ENCODE data around the gene ENTPD1. TPM values are rescaled to one million over a fixed set of nuclear protein-coding genes. Genes with fewer than 3 reads are reported as not detected.

The ENTPD1 gene
- total RNA-seq, 1 donor from 2014 or later: 1.0 TPM

DNA sequence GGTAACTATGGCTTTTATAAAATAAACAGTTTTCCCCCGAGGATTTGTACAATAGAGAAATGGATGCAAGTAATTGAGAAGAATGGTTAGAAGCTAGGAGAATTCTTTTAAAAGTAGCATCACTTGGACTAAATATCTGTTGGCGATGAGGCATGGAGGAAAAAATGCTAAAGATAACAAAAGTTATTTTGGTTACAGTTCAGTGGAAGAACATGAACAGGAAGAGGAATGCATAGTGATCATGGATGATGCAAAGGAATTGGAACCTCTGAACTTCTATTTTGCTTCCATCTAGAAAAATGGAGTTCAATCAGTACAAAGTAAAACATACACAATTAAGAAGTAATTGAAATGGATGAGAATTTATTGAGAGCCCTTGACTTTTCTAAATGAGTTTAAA, 32.9 kb downstream of the ENTPD1 start:
- H3K36me3 Mint-ChIP-seq: no peaks in the 10 kb centered on the region
- no peak for DNase-seq (ENCODE audit: extremely low spot score, unreplicated experiment)
- H3K4me3 Mint-ChIP-seq: no peak overlapping the region
- H3K9me3 Mint-ChIP-seq: no peaks in the 10 kb centered on the region
- no peak overlapping the region for H3K27ac Mint-ChIP-seq
- peaks cover 6% of the 10 kb centered on the region for H3K27me3 Mint-ChIP-seq
- H3K4me1 Mint-ChIP-seq (ENCODE audit: unreplicated experiment): no peaks in the 10 kb centered on the region
- TF ChIP-seq, protein P1, sequence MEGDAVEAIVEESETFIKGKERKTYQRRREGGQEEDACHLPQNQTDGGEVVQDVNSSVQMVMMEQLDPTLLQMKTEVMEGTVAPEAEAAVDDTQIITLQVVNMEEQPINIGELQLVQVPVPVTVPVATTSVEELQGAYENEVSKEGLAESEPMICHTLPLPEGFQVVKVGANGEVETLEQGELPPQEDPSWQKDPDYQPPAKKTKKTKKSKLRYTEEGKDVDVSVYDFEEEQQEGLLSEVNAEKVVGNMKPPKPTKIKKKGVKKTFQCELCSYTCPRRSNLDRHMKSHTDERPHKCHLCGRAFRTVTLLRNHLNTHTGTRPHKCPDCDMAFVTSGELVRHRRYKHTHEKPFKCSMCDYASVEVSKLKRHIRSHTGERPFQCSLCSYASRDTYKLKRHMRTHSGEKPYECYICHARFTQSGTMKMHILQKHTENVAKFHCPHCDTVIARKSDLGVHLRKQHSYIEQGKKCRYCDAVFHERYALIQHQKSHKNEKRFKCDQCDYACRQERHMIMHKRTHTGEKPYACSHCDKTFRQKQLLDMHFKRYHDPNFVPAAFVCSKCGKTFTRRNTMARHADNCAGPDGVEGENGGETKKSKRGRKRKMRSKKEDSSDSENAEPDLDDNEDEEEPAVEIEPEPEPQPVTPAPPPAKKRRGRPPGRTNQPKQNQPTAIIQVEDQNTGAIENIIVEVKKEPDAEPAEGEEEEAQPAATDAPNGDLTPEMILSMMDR (conservative IDR thresholded peaks at IDR 0.05): no peak

DNA sequence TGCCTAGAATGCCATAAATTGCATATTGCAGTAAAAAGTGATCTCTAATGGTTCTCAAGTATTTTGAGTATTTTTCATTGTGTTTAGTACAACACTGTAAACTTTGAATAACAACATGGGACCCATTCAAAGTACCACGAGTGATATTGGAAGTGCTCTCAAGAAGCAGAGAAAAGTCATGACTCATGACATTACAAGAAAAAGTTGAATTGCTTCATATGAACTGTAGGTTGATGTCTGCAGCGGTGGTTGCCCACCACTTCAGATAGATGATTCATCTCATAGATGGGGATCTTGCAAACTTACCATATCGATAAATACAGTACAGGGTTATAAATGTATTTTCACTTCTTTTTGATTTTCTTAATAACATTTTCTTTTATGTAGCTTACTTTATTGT, 33.9 kb downstream of the ENTPD1 start:
- no peaks in the 10 kb centered on the region for H3K36me3 Mint-ChIP-seq
- no peak overlapping the region for H3K27ac Mint-ChIP-seq
- no peaks in the 10 kb centered on the region for H3K4me1 Mint-ChIP-seq (ENCODE audit: unreplicated experiment)
- no peak overlapping the region for H3K4me3 Mint-ChIP-seq
- no peaks in the 10 kb centered on the region for H3K9me3 Mint-ChIP-seq
- TF ChIP-seq, protein P1 (conservative IDR thresholded peaks at IDR 0.05): no peak
- peaks cover 9% of the 10 kb centered on the region for H3K27me3 Mint-ChIP-seq
- no peak for DNase-seq (ENCODE audit: extremely low spot score, unreplicated experiment)

DNA sequence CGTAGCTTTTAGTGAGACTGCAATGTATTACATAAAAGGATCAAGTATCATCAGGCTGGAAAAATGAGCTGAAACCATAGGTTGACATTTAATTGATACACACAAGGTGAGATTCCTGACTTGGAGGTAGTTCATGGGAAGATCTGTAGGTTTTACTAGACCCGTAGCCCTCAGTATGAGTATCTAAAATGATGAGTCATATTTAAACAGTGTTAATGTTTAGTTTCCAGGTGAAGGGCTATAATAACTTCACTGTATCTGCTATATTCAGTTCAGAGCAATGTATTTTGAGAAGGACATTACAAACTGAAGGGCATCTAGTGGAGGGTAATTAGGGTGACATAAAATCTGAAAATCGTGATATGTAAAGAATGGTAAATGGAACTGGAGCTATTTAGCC, 35.0 kb downstream of the ENTPD1 start:
- TF ChIP-seq, protein P1 (conservative IDR thresholded peaks at IDR 0.05): no peak
- Mint-ChIP-seq H3K36me3 (no peaks in the 10 kb centered on the region), H3K4me1 (ENCODE audit: unreplicated experiment) (no peaks in the 10 kb centered on the region), H3K4me3 (no peak overlapping the region), H3K9me3 (no peaks in the 10 kb centered on the region), H3K27me3 (peaks cover 9% of the 10 kb centered on the region), H3K27ac (no peak overlapping the region)
- no peak for DNase-seq (ENCODE audit: extremely low spot score, unreplicated experiment)

DNA sequence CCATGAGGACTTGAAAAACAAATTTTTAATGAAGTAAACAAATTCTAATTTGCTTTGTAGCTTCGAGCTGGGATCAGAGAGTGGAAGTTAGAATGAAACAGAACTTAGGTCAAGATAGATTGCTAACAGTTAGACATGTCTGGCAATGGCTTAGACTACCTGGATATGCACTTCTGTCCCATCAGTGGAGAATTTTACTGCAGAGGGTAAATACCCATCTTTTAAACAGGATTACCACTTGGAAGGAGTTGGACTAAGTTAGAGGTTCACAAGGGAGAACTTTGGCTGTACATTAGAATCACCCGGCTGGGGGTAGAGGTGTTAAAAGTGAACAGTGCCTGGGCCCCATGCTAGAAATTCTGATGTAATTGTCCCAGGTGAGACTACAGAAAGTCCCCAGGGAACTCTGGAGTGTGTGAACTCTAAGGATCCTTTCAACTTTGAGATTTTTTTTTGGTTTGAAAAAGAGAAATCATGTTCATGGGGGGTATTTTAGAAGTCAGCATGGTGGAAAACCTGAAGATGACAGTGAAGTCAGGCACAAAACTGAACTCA, 35.5 kb downstream of the ENTPD1 start:
- TF ChIP-seq, protein P1 (conservative IDR thresholded peaks at IDR 0.05): no peak
- H3K27me3 Mint-ChIP-seq: peaks cover 7% of the 10 kb centered on the region
- DNase-seq (ENCODE audit: extremely low spot score, unreplicated experiment): no peak
- H3K27ac Mint-ChIP-seq: no peak overlapping the region
- no peaks in the 10 kb centered on the region for H3K36me3 Mint-ChIP-seq
- no peak overlapping the region for H3K4me3 Mint-ChIP-seq
- no peaks in the 10 kb centered on the region for H3K9me3 Mint-ChIP-seq
- H3K4me1 Mint-ChIP-seq (ENCODE audit: unreplicated experiment): no peaks in the 10 kb centered on the region

DNA sequence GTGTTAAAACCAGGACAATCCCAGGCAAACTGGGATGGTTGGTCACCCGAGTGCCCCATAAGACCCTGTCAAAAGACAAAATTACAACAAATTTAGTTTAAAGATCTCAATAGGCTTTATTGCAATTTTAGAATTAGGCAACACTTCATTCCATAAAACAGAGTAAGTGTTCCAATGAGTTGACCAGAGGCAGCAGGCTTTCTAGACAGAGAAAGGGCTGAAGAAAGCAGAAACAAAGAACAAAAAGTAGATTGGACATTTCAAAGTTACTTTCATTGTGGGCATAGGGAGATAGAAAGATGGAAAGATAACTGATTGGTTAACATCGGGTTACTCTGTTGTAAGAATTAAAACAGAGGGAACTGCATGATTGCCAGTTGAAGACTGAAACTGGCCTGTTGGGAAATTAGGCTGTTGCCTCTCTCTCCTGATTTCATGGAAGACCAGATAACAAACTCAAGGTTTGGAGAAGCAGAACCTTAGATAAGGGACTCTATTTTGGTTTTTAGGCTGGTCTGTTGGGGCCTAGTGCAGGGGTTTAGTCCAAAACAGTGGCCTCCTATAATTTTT, 36.3 kb downstream of the ENTPD1 start:
- Mint-ChIP-seq H3K36me3 (no peaks in the 10 kb centered on the region), H3K4me3 (no peak overlapping the region), H3K4me1 (ENCODE audit: unreplicated experiment) (no peaks in the 10 kb centered on the region), H3K27me3 (peaks cover 7% of the 10 kb centered on the region), H3K9me3 (no peaks in the 10 kb centered on the region), H3K27ac (no peak overlapping the region)
- DNase-seq (ENCODE audit: extremely low spot score, unreplicated experiment): no peak
- TF ChIP-seq, protein P1 (conservative IDR thresholded peaks at IDR 0.05): no peak

Data from type B pancreatic cell (in vitro differentiated cells).